HG03135 (cell line): ENCODE data around the gene LRP1B.

Experiments used
- ATAC-seq: cut with Tn5 transposase; IDR thresholded peaks from one replicate; pipeline ENCODE4 v1.9.1; 2021; ENCODE audit warnings: mild to moderate bottlenecking, moderate library complexity; ENCODE audit not compliant: unreplicated experiment

The LRP1B gene

DNA sequence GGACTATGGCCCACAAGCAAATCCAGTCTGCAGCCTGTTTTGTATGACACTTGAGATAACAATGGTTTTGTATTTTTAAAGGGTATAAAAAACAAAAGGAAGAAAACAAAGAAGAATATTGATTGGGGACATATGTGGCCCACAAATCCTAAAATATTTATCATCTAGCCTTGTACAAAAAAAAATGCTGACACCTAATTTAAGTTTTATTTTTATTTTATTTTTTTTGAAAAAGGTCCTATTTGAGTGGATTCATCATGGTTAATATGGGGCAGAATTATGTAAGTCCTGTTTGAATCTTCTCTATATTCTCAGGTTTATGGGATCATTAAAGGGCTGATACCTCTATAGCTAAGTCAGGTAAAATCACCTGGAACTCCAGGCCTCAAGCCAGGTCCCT lies 525.7 kb downstream of the LRP1B start:
- no peak for ATAC-seq

DNA sequence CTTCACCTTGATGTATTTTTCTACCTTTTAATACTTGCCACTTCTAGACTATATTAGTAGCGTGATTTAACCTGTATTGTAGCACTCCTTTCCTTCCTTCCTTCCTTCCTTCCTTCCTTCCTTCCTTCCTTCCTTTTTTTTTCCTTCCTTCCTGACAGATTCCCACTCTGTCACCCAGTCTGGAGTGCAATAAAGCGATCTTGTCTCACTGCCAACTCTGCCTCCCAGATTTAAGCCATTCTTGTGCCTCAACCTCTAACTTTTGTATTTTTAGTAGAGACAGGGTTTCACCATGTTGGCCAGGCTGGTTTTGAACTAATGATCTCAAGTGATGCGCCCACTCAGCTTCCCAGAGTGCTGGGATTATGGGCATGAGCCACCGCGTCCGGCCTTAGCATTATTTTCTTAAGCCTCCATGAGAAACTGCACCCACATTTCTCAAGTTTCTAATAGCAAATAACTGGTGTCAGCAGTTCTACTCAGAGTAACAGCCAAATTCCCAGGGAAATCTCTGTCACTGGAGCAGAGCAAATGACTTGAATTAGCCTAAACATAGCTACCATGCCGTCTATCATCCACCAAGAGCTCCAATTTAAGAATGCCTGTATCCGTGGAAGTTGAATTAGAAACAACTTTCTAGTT lies 529.2 kb downstream of the LRP1B start:
- no peak for ATAC-seq

DNA sequence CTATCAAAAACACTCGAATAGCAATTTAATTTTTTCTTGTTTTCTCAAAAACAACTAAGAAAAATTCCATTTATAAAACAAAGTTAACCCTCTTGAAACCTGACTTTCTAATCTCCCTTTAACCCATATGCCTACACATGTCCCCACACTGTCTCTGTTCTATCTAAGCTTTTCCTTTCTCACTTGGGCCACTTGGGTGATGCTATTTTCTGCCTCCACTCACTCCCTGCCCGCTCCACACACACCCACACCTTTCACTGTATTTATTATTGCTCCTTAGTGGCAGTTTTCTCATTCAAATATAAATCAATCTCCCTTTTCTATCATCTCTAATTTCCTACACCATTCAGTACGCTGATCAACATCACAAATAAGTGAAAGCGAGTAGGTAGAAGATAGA lies 531.1 kb downstream of the LRP1B start:
- ATAC-seq, result no peak

DNA sequence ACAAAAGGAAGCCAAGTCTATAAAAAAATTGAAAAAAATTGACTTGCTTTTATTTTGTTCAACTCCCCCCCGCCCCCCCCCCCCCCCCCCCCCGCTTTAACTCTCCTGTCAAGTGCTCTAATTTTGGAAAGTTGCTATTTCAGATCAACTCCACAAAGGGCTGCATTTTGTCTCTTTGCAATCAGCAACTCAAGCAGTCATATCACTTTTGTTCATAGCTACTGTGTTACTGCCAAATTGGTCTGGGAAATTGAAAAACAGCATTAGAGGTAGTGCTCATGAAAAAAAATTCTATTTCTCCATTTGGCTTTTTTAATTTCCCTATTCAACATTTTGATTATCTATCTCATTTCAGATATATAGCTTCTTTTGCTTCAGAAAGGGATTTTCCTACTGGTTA lies 531.8 kb downstream of the LRP1B start:
- no peak for ATAC-seq

DNA sequence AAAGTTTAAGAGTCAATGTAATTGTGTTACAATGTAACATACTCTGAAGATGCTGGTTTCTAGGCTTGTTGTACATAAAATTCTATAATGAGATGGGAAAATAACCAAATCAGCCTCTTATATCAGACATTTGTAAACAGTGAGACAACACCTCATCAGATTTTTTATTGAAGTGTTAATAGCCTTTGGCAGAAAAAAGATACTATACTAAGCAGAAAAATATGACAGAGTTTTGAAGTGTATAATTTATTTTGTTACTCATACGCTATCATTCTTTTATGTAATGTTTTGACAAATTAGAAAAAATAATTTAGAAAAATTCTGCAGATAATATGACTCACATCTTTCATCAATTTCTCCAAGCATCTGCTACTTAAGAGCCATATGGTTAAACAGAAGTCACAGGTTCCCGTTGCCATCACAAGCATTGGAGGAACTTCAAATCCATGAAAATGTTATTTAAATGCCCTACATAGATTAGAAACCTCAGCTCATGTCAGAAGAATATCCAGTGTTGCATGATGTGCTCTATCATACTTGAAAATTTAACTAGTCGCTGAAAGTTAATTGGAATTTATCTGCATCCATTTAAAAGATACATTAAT lies 535.4 kb downstream of the LRP1B start:
- no peak for ATAC-seq

GRCh38 chr2:141591787-141592186 lies 539.0 kb downstream of the LRP1B start:
- no peak for ATAC-seq

GRCh38 chr2:141590620-141591019 lies 540.2 kb downstream of the LRP1B start:
- ATAC-seq, result no peak

DNA sequence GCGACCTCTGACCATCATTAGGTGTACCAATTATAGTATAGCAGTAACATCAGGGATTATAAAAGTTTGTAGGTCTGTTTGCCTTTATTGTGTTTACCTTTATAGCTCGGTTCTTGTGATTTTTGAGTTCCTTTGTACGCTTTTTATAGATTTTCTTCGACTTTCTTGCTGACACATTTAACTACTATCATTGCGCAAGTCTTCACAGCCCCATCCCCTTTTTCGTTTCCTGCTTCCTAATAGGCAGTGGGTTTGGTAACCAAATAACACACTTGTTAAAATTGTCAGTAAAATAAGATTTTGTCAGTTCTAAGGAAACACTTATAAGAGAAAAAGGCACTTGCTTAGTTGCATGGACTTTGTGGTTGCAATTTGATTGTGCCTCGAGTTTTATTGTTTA lies 541.5 kb downstream of the LRP1B start:
- no peak for ATAC-seq

DNA sequence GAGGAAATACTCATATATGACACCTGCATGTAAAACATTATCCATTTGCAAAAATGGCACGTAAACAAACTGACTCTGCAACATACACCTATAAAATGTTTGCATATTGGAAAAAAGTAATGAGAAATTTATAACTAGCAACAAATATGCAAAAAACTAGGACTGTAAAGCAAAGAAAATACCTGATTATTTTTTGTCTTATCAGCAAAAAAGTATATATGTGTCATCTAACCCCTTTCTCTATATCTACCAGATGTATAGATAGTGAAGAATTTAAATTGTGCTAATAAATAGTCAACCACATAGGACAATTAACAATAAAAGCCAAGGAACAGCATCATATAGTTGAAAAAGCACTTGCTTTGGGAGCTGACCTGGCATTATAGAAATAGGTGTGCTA lies 543.8 kb downstream of the LRP1B start:
- ATAC-seq, result no peak

GRCh38 chr2:141582213-141582612 lies 548.6 kb downstream of the LRP1B start:
- no peak for ATAC-seq

DNA sequence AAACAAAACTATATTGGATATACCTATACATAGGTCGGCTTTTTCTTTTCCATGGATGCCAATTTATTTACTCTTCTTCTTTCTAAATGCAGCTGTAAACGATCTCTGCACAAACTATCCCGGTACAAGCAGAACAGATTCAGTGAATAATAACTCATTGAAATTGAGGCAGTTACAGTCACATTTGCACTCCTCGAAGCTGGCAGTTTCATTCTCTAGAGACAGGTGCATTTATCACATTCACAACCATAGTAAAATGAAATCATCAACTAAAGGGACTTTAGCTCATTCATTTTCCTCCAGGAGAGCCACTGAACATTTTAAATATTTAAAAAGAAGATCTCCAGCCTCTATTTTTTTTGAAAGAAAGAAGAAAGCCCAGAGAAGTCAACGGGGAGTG lies 551.7 kb downstream of the LRP1B start:
- no peak for ATAC-seq

DNA sequence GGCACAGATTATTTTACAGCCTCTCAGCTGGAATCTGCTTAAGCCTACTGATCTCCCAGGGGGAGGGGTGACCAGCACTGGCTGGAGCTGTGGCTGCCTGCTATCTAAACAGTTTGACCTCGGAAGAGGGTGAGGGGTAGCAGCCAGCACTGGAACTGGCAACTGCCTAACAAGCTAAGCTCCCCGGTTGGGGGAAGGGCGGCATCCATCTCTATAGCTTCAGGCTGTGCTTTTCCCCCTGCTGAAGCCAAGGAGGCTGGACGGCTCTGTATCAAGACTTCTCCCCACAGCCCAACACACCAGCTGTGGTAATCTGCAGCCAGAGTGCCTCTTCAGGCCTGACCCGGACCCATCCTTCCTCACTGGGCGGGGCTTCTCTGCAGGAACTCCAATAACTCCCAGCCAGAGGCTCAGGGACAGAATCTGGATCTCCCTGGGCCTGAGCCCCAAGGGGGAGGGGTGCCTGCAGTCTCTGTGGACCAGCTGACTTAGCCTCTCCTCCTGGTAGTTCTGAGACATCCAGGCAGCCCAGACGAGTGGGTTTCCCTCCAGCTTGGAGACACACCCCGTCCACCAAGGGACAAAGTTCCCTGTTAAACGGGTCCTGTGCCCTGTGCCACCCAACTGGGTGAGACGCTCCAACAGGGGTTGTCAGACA lies 560.2 kb downstream of the LRP1B start:
- no peak for ATAC-seq

- no peak for ATAC-seq
These were observed 560.9 kb downstream of the LRP1B start for GRCh38 chr2:141569941-141570340.

DNA sequence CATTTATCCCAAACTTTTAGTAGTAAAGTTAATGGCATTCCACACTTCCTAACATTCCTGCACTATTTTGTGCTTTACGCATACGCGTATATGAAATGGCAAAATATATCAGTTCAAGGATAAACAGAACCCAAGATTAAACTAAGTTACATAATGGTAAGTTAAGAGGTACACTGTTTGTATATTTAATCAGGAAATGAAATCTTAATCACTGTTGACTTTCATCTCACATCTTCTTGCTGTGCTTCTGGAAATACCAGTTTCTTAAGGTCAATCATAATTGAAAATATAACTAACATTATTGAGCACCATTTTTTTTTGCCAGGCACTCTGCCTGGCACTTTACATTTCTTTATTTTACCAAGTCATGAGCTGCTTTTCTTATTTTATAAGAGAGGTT lies 565.2 kb downstream of the LRP1B start:
- no peak for ATAC-seq

DNA sequence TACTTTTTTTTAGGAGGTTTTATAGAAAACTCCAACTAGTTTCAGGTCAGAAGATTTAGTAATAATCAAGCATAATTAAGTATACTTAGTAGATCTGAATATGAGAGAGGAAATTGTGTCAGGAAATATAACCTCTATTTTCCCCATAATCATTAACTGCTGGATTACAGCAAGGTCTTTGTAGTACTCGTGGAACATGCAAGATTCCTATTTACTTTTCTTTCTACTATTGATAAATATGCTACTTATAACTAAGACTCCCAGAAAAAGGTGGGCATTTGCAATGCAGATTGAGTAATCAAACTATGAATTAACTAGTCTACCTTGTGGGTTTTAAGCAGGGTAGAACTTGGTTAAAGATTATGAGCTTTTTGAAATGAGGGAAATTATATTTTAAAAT lies 570.1 kb downstream of the LRP1B start:
- no peak for ATAC-seq

GRCh38 chr2:141557329-141558095 lies 573.3 kb downstream of the LRP1B start:
- no peak for ATAC-seq

DNA sequence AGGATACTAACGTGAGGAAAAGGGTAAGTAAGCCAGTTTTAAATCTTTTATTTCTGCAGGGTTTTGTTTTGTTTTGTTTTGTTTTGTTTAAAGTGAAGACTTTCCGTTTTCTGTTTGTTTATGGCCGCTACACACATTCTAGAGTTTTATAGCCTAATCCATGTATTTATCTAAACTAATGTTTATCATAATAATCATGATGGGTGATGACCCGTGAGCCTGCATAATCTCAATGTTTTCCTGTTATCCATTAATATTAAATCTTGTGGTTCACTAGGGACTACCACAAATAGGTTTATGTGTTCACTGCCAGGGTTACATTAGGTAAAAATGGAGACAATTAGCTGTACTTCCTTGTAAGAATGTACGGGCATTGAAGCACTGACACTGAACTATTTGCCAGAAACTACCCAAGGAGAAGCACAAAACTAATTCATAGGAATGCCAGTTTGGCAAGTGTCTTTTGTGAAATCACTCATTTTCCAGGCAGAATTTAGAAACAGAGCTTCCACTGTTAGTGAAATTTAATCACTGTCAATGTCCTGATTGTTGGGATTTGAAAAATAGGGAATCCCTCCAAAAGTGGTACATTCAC lies 574.8 kb downstream of the LRP1B start:
- no peak for ATAC-seq

- ATAC-seq, result peak; percentile 78
These were observed 576.0 kb downstream of the LRP1B start for GRCh38 chr2:141554810-141555209.

- peak; percentile 85 for ATAC-seq
These were observed 596.0 kb downstream of the LRP1B start for GRCh38 chr2:141534666-141535362.

- ATAC-seq, result no peak
These were observed 601.2 kb downstream of the LRP1B start for GRCh38 chr2:141529659-141530058.

- peak; percentile 47 for ATAC-seq
These were observed 601.8 kb downstream of the LRP1B start for GRCh38 chr2:141528990-141529389.
